NCI-H345 (cell line): ENCODE data around the gene SLAMF6.
"Not testable (repeated sequence)": the region's sequence is repeated elsewhere in the genome, so short reads cannot be mapped to it uniquely, and the experiment has no call there.

ENCODE experiments used
- DNase-seq: peaks from one replicate; lab custom pipeline; 2025; lab: John Stamatoyannopoulos, UW

The SLAMF6 gene

DNA sequence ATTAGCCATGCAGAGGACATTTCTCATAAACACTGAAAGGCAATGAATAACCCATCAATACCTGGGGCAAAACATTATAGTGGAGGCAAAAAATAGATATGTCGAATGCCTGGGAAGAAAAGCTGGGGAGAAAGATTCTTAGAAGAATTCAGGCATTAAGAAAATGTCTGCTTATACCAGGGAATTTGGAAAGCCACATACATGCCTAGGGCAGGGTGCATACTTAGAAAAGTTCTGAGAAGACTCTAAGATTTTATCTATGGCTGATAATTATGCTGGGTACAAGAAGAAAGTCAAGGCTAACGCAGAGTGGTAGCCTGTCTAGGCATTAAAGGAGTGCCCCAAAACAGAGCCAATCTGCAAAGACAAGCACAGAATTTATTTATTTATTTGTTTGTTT lies 18.4 kb downstream of the SLAMF6 start:
- DNase-seq = no peak

DNA sequence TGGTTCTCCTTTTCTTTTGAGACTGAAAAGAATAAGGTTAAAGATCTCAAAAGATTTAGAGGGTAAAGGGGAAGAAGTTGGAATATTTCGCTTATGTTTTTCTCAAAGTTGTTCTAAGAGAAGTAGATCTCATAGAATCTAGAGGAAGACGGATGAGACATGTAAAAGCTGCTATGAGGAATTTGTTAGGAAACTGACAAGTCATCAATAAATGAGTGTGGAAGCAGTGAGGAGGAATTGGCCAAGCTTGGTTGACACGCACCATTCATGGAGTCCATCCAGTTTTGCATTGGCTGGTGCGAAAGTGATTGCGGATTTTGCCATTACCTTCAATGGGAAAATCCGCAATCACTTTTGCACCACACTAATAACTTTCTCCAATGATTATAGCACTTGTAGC lies 20.0 kb downstream of the SLAMF6 start:
- DNase-seq = no peak

DNA sequence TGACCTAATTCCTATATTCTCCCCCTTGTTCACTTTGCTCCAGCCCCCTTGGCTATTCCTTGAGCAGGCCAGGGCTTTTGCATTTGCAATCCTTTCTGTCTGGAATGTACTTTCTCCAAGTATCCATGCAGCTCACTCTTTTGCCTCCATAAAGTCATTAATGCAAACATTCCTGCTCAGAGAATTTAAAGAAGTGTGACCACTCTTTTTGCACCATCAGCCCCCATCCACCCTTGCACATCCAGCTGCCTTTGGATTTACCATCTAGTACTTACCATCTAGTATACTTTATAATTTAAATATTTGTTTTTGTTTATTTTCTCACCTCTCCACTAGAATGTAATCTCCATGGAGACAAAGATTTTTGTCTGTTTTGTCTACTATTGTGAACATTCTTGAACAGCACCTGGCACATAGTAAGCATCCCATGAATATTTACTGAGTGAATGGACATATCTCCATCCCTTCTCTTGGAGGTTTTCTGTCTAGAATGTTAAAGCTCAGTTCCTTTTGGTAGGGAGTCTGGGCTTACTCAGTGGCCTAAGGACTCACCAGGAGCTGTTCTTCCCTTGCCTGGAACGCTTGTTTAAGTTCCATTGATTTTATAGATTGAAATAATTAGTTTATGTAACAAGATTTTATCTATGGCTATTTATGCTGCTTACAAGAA lies 22.6 kb downstream of the SLAMF6 start:
- DNase-seq = no peak

DNA sequence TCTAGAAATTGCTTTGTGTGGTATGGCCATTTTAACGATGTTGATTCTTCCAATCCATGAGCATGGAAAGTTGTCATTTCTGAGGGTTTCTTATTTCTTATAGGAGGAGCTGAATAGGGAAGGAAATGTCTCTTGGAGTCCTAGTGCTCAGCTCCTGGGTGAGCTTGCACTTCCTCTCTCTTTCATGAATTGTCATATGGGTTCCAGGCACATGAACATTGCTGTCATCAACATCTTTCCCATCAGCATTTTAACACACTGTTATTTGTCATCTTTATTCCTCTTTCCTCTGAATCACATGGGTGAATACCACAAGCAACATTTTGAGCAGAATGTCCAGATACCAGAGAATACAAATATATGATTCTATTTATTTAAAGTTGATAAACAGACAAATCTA lies 23.4 kb downstream of the SLAMF6 start:
- no peak for DNase-seq

DNA sequence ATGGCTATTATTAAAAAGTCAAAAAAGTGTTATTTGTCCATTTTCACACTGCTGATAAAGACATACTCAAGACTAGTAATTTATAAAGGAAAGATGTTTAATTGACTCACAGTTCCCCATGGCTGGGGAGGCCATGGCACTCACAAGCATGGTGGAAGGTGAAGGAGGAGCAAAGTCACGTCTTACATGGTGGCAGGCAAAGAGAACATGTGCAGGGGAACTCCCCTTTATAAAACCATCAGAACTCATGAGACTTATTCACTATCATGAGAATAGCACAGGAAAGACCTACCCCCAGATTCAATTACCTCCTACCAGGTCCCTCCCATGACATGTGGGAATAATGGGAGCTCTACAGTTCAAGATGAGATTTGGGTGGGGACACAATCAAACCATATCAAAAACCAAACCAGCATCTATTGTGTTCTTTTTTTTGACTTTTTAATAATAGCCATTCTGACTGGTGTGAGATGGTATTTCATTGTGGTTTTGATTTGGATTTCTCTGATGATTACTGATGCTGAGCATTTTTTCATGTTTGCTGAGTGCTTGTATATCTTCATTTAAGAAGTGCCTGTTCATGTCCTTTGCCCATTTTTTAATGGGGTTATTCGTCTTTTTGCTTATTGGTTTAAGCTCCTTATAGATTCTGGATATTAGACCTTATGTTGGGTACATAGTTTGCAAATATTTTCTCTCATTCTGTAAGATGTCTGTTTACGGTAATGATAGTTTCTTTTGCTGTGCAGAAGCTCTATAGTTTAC lies 24.6 kb downstream of the SLAMF6 start:
- not testable (repeated sequence) for DNase-seq

DNA sequence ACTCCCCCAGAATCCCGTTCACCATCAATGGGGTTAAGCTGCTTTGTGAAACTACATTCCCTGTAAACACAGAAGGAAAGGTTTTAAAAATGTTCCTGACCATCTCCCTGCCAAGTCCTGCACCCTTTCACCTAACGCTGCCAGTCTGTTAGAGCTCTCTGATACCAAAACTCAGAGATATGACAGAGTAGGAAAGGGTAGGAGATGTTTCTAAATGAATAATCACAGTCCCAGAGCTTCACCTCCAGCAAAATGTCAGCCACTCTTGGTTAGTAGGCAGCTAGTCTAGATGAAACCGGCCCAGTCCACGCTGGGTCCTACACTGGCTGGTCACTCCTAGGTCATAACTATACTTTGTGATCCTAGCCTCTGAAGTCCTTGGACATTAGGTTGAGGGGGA lies 26.7 kb downstream of the SLAMF6 start:
- DNase-seq = no peak

DNA sequence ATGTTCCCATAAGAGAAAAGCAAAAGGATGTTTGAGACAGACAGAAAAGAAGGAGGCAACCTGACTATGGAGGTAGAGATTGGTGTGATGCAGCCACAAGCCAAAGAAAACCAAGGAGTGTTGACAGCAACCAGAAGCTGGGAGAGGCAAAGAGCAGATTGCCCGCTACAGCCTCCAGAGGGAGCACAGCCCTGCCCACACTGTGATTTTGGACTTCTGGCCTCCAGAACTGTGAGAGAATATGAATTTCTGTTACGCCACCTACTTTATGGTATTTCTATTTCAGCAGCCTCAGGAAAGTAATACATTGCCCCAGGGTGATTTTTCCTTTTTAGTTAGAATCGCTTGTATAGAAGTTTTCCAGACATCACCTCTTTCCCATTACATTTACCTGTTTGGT lies 28.4 kb downstream of the SLAMF6 start:
- no peak for DNase-seq

DNA sequence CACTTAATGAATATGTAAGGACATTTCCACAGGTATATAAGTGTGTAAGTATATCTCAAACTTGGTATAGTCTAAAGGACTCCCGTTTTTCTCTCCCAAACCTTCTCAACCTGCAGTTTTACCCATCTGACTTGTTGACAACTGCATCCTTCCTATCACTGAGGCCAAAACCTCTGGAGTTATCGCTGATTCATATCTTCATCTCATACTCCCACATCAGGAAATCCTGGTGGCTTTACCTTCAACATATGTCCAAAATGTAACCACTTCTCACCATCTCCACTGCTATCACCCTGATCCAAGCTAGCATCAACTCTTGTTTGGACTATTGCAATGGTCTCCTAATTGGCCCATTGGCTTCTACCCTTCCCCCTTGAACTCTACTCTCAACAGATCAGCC lies 30.4 kb downstream of the SLAMF6 start:
- DNase-seq = no peak

DNA sequence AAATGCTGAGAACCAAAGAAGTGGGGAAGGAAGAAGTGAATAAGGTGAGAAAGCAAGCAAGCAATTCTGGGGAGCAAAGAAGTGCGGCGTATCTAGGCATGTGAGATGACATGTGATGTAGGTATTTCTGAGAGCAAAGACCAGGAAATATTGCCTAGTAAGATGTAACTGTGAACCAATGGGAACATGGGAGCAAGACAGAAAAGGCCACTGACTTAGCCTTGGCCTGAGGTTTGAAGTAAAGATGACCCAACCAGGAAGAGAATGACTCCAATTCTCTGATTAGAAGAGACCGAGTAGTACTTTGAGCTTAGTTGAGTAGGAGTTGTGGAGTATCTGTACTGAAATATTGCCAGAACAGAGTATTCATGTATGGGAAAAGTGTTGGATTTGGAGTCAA lies 31.1 kb downstream of the SLAMF6 start:
- no peak for DNase-seq

DNA sequence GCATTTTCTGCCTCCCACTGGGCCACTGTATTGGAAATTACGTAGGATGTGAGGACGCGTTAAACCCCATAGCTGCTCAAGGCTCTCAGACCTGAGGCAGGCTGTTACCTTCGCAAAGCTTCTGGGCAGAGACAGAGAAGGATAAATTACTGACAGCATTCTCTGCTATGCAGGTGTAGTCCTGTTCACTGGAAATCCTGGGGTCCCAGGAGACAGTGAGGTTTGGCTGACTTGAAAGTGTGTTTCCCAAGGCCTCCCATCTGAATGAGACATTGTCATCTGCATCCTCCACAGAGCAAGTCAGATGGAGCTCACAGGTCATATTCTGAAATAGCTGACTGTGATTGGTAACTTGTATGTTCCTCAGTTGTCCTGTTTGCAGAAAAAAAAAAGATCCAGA lies 32.0 kb downstream of the SLAMF6 start:
- no peak for DNase-seq

DNA sequence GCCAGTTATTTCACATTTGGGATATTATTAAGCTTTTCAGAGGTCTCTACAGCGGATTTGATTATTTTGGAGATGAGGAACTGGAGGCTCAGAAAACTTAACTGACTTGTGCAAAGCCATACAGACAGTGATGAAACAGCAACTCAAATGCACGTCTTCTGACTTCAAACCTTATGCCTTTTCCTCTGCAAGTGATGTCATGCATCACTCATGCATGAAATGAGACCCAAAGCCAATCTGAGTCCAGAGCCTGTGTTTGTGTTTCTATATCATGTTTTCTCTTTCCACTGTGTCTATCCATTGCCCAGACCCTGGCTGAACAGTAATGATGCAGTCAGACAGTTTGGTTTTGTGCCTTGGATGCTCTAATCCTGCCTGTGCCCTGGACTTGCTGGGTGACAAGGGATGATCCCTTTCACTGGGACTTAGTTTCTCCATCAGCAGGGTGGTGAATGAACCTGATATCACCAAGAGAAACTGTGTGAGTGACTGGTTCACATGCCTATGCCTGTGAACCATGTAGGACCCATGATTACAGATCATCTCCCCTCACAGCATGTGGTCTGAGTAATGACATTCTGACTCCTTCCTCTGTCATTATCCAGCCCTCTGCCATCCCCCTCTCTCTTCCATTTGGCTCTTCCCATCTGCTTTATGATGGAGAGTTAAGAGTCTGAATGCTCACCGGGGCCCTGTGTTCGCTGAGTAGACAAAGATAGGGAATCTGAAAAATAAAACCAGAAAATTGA lies 33.4 kb downstream of the SLAMF6 start:
- no peak for DNase-seq

DNA sequence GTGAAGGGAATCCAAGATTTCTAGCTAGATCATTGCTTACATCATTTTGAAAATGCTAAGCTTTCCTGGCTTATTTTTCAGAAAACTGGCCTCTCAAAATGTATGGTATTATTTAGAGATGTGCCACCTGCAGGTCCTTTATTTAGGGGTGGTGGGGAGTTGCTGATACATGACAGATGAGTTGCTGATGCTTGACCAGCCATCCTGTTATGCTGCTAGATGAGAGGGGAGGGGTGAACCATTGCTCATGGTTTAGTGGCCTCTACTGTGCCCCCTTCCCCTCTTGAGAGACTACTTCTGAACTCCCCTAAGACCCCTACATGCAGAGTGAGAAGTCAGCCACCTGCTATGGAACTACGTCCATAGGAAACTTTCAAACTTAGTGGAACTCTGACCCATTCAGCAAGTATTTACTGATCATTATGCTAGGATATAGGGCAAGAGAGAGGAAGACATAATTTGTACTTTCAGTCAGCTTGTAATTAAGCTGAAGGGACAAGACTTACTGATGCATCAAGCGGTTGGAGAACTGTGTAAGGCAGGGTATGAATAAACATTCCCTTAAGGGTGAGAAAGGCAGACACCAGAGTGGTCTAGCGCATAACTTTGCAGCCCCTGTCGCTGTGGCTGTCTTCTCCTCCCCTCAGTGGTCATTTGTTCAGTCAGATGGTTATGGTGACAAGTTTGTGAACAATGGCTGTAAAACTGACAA lies 34.6 kb downstream of the SLAMF6 start:
- no peak for DNase-seq

DNA sequence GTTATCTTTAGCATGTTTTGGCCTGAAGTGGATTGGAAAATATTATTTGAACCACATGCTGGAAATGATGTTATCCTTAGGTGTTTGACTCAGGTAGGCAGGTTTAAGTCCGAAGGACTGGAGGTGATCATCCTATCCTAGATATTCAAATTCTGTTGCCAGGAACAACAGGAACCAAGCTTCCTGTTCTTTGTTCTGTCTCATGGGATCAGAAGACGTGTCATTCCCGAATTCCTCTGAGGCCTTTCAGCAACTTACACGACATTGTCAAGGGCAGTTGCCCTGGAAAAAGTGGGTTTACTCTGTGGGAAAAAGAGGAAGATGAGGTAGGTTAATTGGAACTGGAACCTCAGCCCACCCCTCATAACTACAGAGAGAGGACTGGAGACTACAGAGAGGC lies 36.6 kb downstream of the SLAMF6 start:
- DNase-seq = no peak

DNA sequence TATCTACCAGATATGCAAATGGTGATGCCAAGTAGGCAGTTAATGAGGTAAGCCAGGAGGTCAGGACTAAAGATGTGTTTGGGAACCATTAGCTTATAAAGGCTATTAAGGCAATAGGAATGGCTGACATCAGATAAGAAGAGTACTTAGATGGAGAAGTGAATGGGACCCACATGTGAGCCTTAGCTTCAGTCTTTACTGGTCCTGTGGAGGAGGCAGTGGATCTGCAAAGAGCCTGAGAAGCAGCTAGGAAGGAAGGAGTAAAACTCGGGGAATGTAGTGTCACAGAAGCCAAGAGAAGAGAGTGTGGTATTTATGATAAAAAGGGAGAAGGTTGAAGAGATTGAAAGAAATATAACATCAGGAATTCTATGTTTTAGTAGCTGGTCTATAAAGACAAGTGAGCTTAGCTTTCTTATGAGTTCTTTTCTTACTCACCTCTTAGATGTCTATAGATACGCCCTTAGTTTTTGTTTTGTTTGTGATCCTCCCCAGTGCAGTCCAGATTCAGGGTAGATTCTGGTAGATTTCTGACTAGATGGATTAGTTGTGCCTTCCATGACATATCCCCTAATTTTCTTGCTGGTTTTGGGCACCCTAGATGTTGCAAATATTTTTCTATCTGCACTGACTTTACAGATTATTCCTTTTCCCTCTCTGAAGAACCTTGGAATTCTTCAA lies 39.4 kb downstream of the SLAMF6 start:
- no peak for DNase-seq

DNA sequence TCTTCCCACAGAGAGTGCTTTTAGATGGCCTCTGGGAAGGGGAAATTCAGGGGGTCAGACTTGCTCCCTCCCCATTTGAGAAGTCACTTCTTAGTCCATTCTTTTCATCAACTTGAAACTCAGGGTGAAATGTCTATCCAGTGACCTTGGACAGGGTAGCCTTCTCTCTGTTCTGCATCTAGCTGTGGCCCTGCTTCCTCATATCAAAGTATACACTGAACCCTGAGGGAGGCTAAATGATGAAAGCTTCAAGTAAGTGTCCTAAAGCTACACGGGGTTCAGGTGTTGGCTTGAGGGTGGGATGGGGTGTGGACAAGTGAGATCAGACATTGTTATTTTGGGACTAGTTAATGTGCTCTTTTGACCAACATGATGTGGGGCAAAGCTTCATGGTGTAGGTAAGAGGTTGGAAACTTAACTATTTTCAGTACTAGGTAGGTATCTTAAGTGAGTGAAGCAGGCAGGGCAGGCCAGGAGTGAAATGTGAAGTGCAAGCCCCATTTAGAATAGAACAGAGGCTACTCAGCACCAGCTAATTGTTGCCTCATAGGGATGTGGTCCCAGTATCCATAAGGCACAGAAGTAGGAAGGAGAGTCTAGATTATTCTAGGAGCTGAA lies 41.0 kb downstream of the SLAMF6 start:
- DNase-seq = no peak

DNA sequence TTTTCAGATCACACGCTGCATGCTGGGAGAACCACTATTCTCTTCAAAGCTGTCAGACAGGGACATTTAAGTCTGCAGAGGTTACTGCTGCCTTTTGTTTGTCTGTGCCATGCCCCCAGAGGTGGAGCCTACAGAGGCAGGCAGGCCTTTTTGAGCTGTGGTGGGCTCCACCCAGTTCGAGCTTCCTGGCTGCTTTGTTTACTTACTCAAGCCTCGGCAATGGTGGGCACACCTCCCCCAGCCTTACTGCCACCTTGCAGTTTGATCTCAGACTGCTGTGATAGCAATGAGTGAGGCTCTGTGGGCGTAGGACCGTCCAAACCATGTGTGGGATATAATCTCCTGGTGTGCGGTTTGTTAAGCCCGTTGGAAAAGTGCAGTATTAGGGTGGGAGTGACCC lies 42.3 kb downstream of the SLAMF6 start:
- DNase-seq = not testable (repeated sequence)

DNA sequence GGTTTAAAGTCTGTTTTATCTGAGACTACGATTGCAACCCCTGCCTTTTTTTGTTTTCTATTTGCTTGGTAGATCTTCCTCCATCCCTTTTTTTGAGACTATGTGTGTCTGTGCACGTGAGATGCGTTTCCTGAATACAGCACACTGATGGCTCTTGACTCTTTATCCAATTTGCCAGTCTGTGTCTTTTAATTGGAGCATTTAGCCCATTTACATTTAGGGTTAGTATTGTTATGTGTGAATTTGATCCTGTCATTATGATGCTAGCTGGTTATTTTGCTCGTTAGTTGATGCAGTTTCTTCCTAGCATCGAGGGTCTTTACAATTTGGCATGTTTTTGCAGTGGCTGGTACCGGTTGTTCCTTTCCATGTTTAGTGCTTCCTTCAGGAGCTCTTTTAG lies 44.0 kb downstream of the SLAMF6 start:
- not testable (repeated sequence) for DNase-seq

DNA sequence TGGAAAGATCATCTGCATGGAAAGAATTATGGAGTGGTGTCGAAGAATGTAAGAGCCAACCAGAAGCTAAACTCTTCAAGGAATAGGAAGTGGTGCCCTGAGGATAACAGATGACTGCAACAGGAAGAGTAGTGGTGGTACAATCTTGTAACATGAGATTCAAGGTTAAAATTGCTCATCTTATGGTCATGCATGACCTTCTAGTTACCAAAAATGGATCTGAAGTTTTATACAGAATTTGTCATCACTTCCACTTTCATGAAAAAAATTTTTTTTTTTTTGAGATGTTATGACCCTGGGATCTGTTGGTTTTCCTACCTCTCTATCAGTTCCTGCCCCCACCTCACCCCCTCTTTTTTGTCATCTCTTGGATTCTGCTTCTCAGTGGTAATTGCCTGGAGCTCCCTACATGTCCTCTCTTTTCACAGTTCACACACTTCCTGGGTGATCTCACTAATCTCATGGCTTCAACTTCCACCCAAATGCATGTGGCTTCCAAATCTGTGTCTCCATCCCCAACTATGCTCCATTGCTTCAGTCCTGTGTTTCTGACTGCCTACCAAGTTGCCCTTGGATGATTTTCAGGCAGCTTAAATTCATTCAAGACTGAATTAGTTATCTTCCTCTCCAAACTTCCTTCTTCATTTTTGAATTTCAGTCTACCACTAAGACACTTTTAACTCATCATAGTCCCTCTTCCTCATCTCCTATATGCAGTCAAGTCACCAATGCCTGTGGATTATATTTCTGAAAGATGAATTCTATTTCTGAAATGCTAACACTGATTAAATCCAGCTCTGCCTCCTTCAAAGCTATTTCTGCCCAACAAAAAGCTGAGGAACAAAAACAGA lies 48.4 kb downstream of the SLAMF6 start:
- DNase-seq = no peak

DNA sequence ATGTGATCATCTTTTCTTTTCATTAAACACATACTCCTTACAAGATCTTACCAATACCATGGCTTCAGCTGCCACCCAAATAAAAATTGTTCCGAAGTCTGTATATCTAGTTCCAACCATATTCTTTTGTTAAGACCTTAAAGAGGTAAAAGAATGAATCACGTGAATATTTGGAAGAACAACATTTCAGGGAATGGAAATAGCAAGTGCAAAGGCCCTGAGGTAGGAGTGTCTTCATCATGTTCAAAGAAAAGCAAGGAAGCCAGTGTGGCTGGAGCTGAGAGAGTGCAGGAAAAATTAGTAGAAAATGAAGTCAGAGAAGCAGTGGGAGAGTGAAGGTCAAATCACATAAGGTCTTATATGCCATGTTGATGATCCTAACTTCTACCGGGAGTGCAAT lies 50.9 kb downstream of the SLAMF6 start:
- DNase-seq = no peak

DNA sequence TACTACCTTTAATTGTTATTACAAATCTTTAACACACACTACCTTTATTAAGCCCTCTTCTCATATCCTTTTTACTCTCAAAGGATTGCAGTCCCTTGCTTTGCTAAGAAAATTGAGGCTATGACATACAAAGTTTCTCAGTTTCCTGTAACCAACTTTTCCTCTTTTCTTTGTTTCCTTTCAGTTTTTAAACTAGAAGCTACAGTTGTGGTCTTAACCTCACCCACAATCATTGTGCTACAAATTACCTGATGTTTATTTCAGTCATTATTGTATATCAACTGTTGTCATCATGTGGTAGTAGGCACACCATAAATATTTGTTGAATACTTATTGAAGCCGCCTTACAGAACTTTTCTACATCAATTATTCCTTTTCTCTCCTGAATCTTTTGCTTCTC lies 51.8 kb downstream of the SLAMF6 start:
- no peak for DNase-seq

DNA sequence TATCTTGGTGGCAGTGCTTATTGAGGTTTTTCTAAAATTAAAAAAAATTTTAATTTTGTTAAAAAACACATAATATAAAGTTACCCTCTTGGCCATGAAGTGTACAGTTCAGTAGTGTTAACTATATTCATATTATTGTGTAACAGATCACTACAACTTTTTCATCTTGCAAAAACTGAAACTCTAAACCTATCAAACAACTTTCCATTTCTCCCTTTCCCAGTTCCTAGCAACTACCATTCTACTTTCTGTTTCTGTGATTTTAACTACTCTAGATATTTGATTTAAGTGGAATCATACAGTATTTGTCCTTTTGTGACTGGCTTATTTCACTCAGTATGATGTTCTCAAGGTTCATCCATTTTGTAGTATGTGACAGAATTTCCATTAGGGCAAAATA lies 55.5 kb downstream of the SLAMF6 start:
- DNase-seq = no peak
